ENCODE results near the gene ZNHIT6. TPM values are rescaled to one million over a fixed set of nuclear protein-coding genes. Genes with fewer than 3 reads are reported as not detected.

The ZNHIT6 gene
- total and polyA plus RNA-seq, 2 donors (not counting 3 experiments of a cell fraction or from before 2014, with no cell fraction given), result 7.3 to 18.8 TPM

- FAIRE-seq (peak; percentile 58), DNase-seq (ENCODE audit: low read depth, low spot score) (no peak)
- H2AFZ ChIP-seq (ENCODE audit: low read depth, low read length), result no peak overlapping the region
- POLR2A ChIA-PET, result interaction anchor here (1.2 to 2.6 kb wide), 4 partner anchors 19 to 180 kb away, joined by 4 to 32 read pairs (median 4); partner anchors contain the start of gene CCN1
- BruUV-seq (replicated peaks), result no TSS peak
- no peak for TF ChIP-seq FOS (IDR thresholded peaks at IDR 0.05; ENCODE audit: borderline replicate concordance, insufficient read depth, low read length)
- no peak for TF ChIP-seq MAX (IDR thresholded peaks at IDR 0.05; ENCODE audit: insufficient read depth, insufficient read length)
- no peak for TF ChIP-seq EZH2 (IDR thresholded peaks at IDR 0.05; ENCODE audit: borderline replicate concordance, low read depth, low read length, severe bottlenecking)
- no peak for TF ChIP-seq MYC (IDR thresholded peaks at IDR 0.05; ENCODE audit: low read depth, low read length)
- no peak for TF ChIP-seq POLR2AphosphoS5 (IDR thresholded peaks at IDR 0.05; ENCODE audit: insufficient read depth, low read depth, low read length)
- TF ChIP-seq JUN (IDR thresholded peaks at IDR 0.05; ENCODE audit: borderline replicate concordance, insufficient read depth, insufficient read length, low read depth), result no peak
- TF ChIP-seq CTCF (IDR thresholded peaks at IDR 0.05; ENCODE audit: extremely low read depth in 1 of 2, insufficient read depth in 1 of 2, low read depth in 1 of 2, low read length in 2 of 2), result no peak
- no peak for TF ChIP-seq GATA2 (IDR thresholded peaks at IDR 0.05; ENCODE audit: insufficient read depth, insufficient read length, low read depth, low read length)
- TF ChIP-seq POLR2A (IDR thresholded peaks at IDR 0.05; ENCODE audit: low read depth, low read length), result no peak
- intact Hi-C loops (cut with micrococcal nuclease) (loop anchor here (2.0 to 5.0 kb wide), 3 partner anchors 87 to 405 kb away; partner anchors contain the start of genes SYDE2 and ZNHIT6), dilution Hi-C loops (cut with MboI; ENCODE audit: extremely low pct_ligation_motif_present, low sequenced_read_pairs) (no loop called here)
- H3K9me1 ChIP-seq (replicated peaks; ENCODE audit: control insufficient read depth, extremely low read depth, insufficient read depth, low read length), result no peaks in the 10 kb centered on the region
- no peak overlapping the region for H3K4me3 ChIP-seq (replicated peaks in 1 of 3; ENCODE audit: insufficient read depth in 1 of 3, low read depth in 1 of 3, low read length in 3 of 3)
- peaks cover 26% of the 10 kb centered on the region for H3K4me1 ChIP-seq (ENCODE audit: control insufficient read depth, extremely low read depth, insufficient read depth, low read length)
- H3K27ac ChIP-seq (ENCODE audit: insufficient read depth, low read depth, low read length), result peak overlapping the region; percentile 85
- no peak overlapping the region for H3K9ac ChIP-seq (replicated peaks; ENCODE audit: extremely low read depth, insufficient read depth, low read length)
- H3K36me3 ChIP-seq (ENCODE audit: control insufficient read depth in 2 of 2, extremely low read depth in 1 of 2, insufficient read depth in 2 of 2, low read length in 2 of 2), result no peaks in the 10 kb centered on the region
- CTCF ChIA-PET, result interaction anchor here (0.7 to 3.1 kb wide), 7 partner anchors 15 to 262 kb away, joined by 3 to 24 read pairs (median 6); partner anchors contain the start of gene ZNHIT6
- H3K27me3 ChIP-seq (ENCODE audit: control insufficient read depth in 2 of 2, insufficient read depth in 2 of 2, low read length in 2 of 2), result no peaks in the 10 kb centered on the region
- H3K4me2 ChIP-seq (ENCODE audit: insufficient read depth, low read length), result no peak overlapping the region
- no peaks in the 10 kb centered on the region for H3K79me2 ChIP-seq (ENCODE audit: control insufficient read depth, insufficient read depth, low read length)
- no peaks in the 10 kb centered on the region for H4K20me1 ChIP-seq (replicated peaks; ENCODE audit: control insufficient read depth, extremely low read depth, insufficient read depth, low read length)
- no peaks in the 10 kb centered on the region for H3K9me3 ChIP-seq (replicated peaks; ENCODE audit: control insufficient read depth, insufficient read depth, low read length)
Measured at GRCh38 chr1:85605484-85606413, 102.5 kb downstream of the ZNHIT6 start.
